ENCODE results near the gene RBM19.

DNA sequence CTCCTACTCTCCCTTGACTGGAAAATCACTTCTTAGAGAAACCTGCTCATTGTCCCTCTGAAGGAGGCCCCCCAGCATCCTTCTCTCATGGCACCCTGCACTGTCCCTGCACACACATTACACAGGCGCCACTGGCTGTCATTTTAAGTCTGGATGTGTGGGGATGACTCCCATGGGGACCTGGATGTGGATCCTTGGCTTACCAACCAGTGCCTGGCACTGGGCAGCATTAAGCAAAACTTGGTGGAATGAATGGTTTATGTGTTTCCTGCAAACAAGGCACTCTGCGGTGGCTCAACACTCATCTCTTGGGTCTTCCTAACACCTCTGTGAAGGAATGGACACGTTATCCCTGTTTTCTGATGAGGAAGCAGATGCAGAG, 162.4 kb downstream of the RBM19 start:
- TF ChIP-seq, protein P1, sequence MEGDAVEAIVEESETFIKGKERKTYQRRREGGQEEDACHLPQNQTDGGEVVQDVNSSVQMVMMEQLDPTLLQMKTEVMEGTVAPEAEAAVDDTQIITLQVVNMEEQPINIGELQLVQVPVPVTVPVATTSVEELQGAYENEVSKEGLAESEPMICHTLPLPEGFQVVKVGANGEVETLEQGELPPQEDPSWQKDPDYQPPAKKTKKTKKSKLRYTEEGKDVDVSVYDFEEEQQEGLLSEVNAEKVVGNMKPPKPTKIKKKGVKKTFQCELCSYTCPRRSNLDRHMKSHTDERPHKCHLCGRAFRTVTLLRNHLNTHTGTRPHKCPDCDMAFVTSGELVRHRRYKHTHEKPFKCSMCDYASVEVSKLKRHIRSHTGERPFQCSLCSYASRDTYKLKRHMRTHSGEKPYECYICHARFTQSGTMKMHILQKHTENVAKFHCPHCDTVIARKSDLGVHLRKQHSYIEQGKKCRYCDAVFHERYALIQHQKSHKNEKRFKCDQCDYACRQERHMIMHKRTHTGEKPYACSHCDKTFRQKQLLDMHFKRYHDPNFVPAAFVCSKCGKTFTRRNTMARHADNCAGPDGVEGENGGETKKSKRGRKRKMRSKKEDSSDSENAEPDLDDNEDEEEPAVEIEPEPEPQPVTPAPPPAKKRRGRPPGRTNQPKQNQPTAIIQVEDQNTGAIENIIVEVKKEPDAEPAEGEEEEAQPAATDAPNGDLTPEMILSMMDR (conservative IDR thresholded peaks at IDR 0.05): no peak
- no peak for TF ChIP-seq ZFX (IDR thresholded peaks at IDR 0.05)
